ENCODE data around the gene GPC5. TPM values are rescaled to one million over a fixed set of nuclear protein-coding genes. Genes with fewer than 3 reads are reported as not detected.
"Not testable (repeated sequence)": the region's sequence is repeated elsewhere in the genome, so short reads cannot be mapped to it uniquely, and the experiment has no call there.

GPC5 gene
- polyA plus RNA-seq, 3 donors from 2014 or later, result 0.58 TPM; not detected in 2

DNA sequence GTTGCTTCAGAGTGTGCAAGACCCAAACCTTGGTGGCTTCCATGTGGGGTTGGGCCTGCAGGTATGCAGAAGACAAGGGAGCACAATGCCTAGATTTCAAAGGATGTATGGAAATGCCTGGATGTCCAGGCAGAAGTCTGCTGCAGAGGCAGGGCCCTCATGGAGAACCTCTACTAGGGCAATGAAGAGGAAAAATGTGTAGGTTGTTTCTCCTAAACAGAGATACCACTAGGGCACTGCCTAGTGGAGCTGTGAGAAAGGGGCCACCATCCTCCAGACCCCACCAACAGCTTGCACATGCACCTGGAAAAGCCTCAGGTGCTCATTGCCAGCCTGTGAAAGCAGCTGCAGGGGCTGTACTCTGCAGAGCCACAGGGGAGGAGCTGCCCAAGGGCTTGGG, 1295.6 kb downstream of the GPC5 start:
- DNase-seq, result no peak
- Mint-ChIP-seq H3K27me3 (ENCODE audit: low read depth in 3 of 3) (no peaks in the 10 kb centered on the region), H3K9me3 (peaks cover 11 to 48% (median 23%) of the 10 kb centered on the region in 6 donors), H3K36me3 (peaks cover 0 to 3% (median 0%) of the 10 kb centered on the region in 3 donors), H3K4me3 (no peak overlapping the region), H3K4me1 (no peaks in the 10 kb centered on the region), H3K27ac (no peak overlapping the region)

GRCh38 chr13:92695827-92696226, 1297.4 kb downstream of the GPC5 start:
- H3K27ac Mint-ChIP-seq; DNase-seq; H3K27me3 Mint-ChIP-seq (ENCODE audit: low read depth in 3 of 3); H3K36me3 Mint-ChIP-seq; H3K4me1 Mint-ChIP-seq; H3K4me3 Mint-ChIP-seq: not testable (repeated sequence)
- peaks cover 16 to 60% (median 33%) of the 10 kb centered on the region in 6 donors for H3K9me3 Mint-ChIP-seq

GRCh38 chr13:92716749-92717148, 1318.3 kb downstream of the GPC5 start:
- no peak overlapping the region for H3K27ac Mint-ChIP-seq
- no peaks in the 10 kb centered on the region for H3K4me1 Mint-ChIP-seq
- H3K4me3 Mint-ChIP-seq, result no peak overlapping the region
- H3K36me3 Mint-ChIP-seq, result no peaks in the 10 kb centered on the region
- no peak for DNase-seq
- peaks cover 10 to 47% (median 19%) of the 10 kb centered on the region in 6 donors for H3K9me3 Mint-ChIP-seq
- H3K27me3 Mint-ChIP-seq (ENCODE audit: low read depth in 3 of 3), result no peaks in the 10 kb centered on the region

DNA sequence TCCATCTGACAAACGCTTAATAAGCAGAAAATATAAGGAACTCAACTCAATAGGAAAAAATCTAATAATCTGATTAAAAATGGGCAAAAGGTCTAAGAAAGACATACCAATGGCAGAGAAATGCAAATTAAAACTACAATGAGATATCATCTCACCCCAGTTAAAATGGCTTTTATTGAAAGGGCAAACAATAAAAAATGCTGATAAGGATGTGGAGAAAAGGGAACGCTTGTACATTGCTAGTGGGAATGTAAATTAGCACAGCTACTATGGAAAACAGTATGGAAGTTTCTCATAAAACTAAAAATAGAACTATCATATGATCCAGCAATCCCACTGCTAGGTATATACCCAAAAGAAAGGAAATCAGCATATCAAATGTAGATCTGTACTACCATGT, 1319.4 kb downstream of the GPC5 start:
- peaks cover 8 to 40% (median 15%) of the 10 kb centered on the region in 6 donors for H3K9me3 Mint-ChIP-seq
- H3K4me3 Mint-ChIP-seq, result no peak overlapping the region
- H3K27me3 Mint-ChIP-seq (ENCODE audit: low read depth in 3 of 3), result no peaks in the 10 kb centered on the region

GRCh38 chr13:92719868-92720267, 1321.4 kb downstream of the GPC5 start:
- Mint-ChIP-seq H3K27ac (no peak overlapping the region), H3K9me3 (peaks cover 8 to 28% (median 17%) of the 10 kb centered on the region in 6 donors), H3K36me3 (no peaks in the 10 kb centered on the region), H3K4me1 (no peaks in the 10 kb centered on the region), H3K27me3 (ENCODE audit: low read depth in 3 of 3) (no peaks in the 10 kb centered on the region), H3K4me3 (no peak overlapping the region)
- no peak for DNase-seq

More for the DNA sequence above, 1319.4 kb downstream of the GPC5 start:
- peak overlapping the region in 1 of 6 donors; percentile 5 for H3K27ac Mint-ChIP-seq
- no peaks in the 10 kb centered on the region for H3K4me1 Mint-ChIP-seq
- no peak for DNase-seq
- no peaks in the 10 kb centered on the region for H3K36me3 Mint-ChIP-seq

DNA sequence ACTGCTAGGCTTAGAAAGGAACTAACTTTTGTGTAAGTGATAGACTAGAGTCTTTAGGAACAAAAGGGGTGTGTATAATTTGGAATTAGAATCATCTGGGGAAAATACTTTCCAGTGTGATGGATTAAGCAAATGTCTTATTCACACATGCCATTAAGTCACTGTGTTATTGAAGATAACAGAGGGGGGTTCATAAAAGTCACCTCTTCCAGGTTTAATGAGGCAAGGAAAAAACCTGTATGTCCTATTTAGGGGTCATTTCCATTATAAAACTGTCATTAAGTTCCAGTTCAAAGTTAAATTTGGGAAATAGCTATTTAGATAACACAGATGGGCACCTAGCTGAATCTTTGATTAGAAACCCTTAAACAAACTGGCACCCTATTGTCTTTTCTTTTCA, 1323.2 kb downstream of the GPC5 start:
- H3K27ac Mint-ChIP-seq, result no peak overlapping the region
- no peak overlapping the region for H3K4me3 Mint-ChIP-seq

GRCh38 chr13:92727118-92727517, 1328.7 kb downstream of the GPC5 start:
- Mint-ChIP-seq H3K9me3 (peaks cover 3 to 35% (median 25%) of the 10 kb centered on the region in 6 donors), H3K4me3 (no peak overlapping the region), H3K36me3 (peaks cover 0 to 2% (median 0%) of the 10 kb centered on the region in 3 donors), H3K4me1 (no peaks in the 10 kb centered on the region), H3K27ac (no peak overlapping the region), H3K27me3 (ENCODE audit: low read depth in 3 of 3) (peaks cover 0 to 2% (median 0%) of the 10 kb centered on the region in 3 donors)
- no peak for DNase-seq

More for the DNA sequence above, 1323.2 kb downstream of the GPC5 start:
- peaks cover 8 to 28% (median 18%) of the 10 kb centered on the region in 6 donors for H3K9me3 Mint-ChIP-seq
- no peaks in the 10 kb centered on the region for H3K4me1 Mint-ChIP-seq
- no peak for DNase-seq
- no peaks in the 10 kb centered on the region for H3K36me3 Mint-ChIP-seq
- H3K27me3 Mint-ChIP-seq (ENCODE audit: low read depth in 3 of 3), result peaks cover 0 to 2% (median 0%) of the 10 kb centered on the region in 3 donors

- Mint-ChIP-seq H3K4me3 (no peak overlapping the region), H3K27ac (no peak overlapping the region)
- no peak for DNase-seq
These were observed 1335.6 kb downstream of the GPC5 start for GRCh38 chr13:92734068-92734467.

DNA sequence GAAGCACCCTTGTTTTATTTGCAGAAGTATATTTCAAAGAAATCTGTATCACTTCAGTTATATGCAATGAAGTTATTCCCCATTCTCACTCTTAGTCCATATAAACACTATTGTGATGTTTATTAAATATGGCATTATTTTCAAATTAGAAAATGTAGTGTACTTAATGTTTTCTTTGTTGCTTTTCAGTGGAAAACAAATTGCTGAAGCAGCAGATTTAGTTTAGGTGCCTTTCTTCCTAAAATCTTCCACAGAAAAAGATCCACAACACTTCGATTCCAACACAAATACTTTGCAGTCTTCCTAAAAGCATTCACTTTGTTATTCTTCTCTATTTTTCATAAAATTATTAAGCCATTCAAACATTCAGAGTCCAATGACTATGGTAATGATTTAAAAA, 1336.1 kb downstream of the GPC5 start:
- Mint-ChIP-seq H3K27me3 (ENCODE audit: low read depth in 3 of 3) (no peaks in the 10 kb centered on the region), H3K9me3 (peaks cover 11 to 40% (median 22%) of the 10 kb centered on the region in 6 donors), H3K4me1 (no peaks in the 10 kb centered on the region), H3K4me3 (no peak overlapping the region), H3K36me3 (no peaks in the 10 kb centered on the region), H3K27ac (no peak overlapping the region)
- no peak for DNase-seq

More at GRCh38 chr13:92734068-92734467, 1335.6 kb downstream of the GPC5 start:
- no peaks in the 10 kb centered on the region for H3K4me1 Mint-ChIP-seq
- H3K27me3 Mint-ChIP-seq (ENCODE audit: low read depth in 3 of 3), result no peaks in the 10 kb centered on the region
- H3K36me3 Mint-ChIP-seq, result no peaks in the 10 kb centered on the region
- peaks cover 8 to 37% (median 18%) of the 10 kb centered on the region in 6 donors for H3K9me3 Mint-ChIP-seq

DNA sequence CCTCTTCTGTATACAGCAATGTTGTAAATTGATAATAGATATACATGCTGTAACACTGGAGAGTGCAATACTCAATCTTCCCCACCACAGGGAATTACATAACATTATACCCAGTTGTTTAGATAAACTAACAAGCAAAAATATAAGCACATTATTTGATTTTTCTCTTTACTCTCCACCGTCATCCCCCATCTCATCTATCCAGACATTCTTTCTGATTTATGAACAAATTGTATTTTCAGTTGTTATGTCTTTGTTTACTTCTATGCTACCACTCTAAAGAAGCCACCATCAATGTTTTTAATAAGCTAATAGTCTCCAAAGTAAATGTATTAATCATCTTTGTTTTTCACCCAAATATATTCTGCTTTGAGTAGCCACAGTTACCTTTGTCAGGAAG, 1337.5 kb downstream of the GPC5 start:
- Mint-ChIP-seq H3K27ac (no peak overlapping the region), H3K36me3 (no peaks in the 10 kb centered on the region), H3K4me3 (no peak overlapping the region), H3K4me1 (no peaks in the 10 kb centered on the region), H3K27me3 (ENCODE audit: low read depth in 3 of 3) (no peaks in the 10 kb centered on the region), H3K9me3 (peaks cover 15 to 48% (median 29%) of the 10 kb centered on the region in 6 donors)
- no peak for DNase-seq

DNA sequence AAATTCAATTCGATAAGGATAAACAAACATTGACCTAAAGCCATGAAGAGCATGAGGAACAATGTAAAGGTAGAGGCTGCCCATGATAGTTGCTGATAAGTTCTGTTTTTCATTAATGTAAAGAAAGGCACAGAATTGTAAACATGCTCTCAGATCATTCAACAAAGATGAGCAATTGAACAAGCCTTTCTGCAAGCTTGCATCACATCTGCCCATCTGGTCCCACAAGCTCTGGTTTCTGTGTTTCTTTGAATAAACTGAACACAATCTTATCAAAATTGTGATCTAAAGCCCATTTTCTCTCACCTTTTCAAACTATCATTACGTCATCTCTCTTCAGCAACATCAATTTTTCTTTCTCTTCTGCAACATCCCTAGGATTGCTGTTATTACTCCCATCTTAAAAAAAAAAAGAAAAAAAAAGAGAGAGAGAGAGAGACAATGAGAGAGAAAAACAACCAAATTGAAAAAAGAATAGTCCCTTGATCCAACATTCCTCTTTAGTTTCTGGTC, 1340.9 kb downstream of the GPC5 start:
- H3K36me3 Mint-ChIP-seq, result no peaks in the 10 kb centered on the region
- no peaks in the 10 kb centered on the region for H3K4me1 Mint-ChIP-seq
- no peak for DNase-seq
- peaks cover 21 to 46% (median 27%) of the 10 kb centered on the region in 6 donors for H3K9me3 Mint-ChIP-seq
- H3K27ac Mint-ChIP-seq, result no peak overlapping the region
- no peaks in the 10 kb centered on the region for H3K27me3 Mint-ChIP-seq (ENCODE audit: low read depth in 3 of 3)
- no peak overlapping the region for H3K4me3 Mint-ChIP-seq

- no peaks in the 10 kb centered on the region for H3K27me3 Mint-ChIP-seq (ENCODE audit: low read depth in 3 of 3)
- H3K36me3 Mint-ChIP-seq, result no peaks in the 10 kb centered on the region
- H3K9me3 Mint-ChIP-seq, result peaks cover 13 to 34% (median 25%) of the 10 kb centered on the region in 6 donors
- no peak overlapping the region for H3K27ac Mint-ChIP-seq
- H3K4me1 Mint-ChIP-seq, result no peaks in the 10 kb centered on the region
- no peak for DNase-seq
- H3K4me3 Mint-ChIP-seq, result no peak overlapping the region
These were observed 1345.6 kb downstream of the GPC5 start for GRCh38 chr13:92743992-92744391.

GRCh38 chr13:92745258-92745657, 1346.8 kb downstream of the GPC5 start:
- H3K27me3 Mint-ChIP-seq (ENCODE audit: low read depth in 3 of 3), result no peaks in the 10 kb centered on the region
- no peak for DNase-seq
- no peaks in the 10 kb centered on the region for H3K36me3 Mint-ChIP-seq
- H3K4me3 Mint-ChIP-seq, result no peak overlapping the region
- H3K27ac Mint-ChIP-seq, result no peak overlapping the region
- H3K9me3 Mint-ChIP-seq, result peaks cover 3 to 23% (median 17%) of the 10 kb centered on the region in 6 donors
- H3K4me1 Mint-ChIP-seq, result no peaks in the 10 kb centered on the region

- not testable (repeated sequence) for H3K4me3 Mint-ChIP-seq, DNase-seq
These were observed 1354.3 kb downstream of the GPC5 start for GRCh38 chr13:92752705-92753104.

DNA sequence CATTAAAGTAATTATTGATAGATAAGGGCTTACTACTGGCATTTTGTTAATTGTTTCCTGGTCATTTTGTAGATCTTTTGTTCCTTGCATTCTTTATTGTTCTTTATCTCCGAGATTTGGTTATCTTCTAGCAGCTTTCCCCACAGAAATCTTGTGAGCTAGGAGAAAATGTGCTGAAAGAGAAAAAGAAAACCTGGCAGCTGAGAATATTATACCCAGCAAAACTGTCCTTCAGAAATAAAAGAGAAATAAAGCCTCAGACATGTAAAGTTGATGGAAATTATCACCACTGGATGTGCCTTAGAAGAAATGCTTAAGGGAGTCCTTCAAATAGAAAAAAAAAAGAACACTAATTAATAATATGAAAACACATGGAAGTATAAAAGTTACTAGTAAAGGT, 1363.3 kb downstream of the GPC5 start:
- H3K27me3 Mint-ChIP-seq (ENCODE audit: low read depth in 3 of 3), result no peaks in the 10 kb centered on the region

More at GRCh38 chr13:92752705-92753104, 1354.3 kb downstream of the GPC5 start:
- H3K36me3 Mint-ChIP-seq; H3K27me3 Mint-ChIP-seq (ENCODE audit: low read depth in 3 of 3); H3K4me1 Mint-ChIP-seq; H3K27ac Mint-ChIP-seq: not testable (repeated sequence)
- H3K9me3 Mint-ChIP-seq, result peaks cover 7 to 24% (median 9%) of the 10 kb centered on the region in 6 donors

More for the DNA sequence above, 1363.3 kb downstream of the GPC5 start:
- Mint-ChIP-seq H3K27ac (no peak overlapping the region), H3K4me1 (no peaks in the 10 kb centered on the region), H3K36me3 (no peaks in the 10 kb centered on the region), H3K9me3 (peaks cover 7 to 46% (median 15%) of the 10 kb centered on the region in 6 donors), H3K4me3 (no peak overlapping the region)
- no peak for DNase-seq

Data from immature natural killer cell (primary cell).